Neural cell (in vitro differentiated cells): ENCODE results near the gene SLCO3A1. TPM values are rescaled to one million over a fixed set of nuclear protein-coding genes. Genes with fewer than 3 reads are reported as not detected.

Source experiments
- H2AFZ ChIP-seq: fragments of 200-600, 300-800 bp; sonication (generic), shearing (Covaris generic); 2 replicates; pipeline ENCODE4 v1.6.0; 2014; ENCODE audit warnings: low read depth, mild to moderate bottlenecking, antibody characterized with exemption, low read length, moderate library complexity
- H3F3A ChIP-seq: fragments of 200-600 bp; shearing (Covaris generic); 2 replicates; pipeline ENCODE4 v1.6.1; 2016; ENCODE audit warnings: mild to moderate bottlenecking, moderate library complexity, mixed read lengths, antibody characterized with exemption, low read length; ENCODE audit not compliant: insufficient read depth, poor library complexity, severe bottlenecking
- H3K27ac ChIP-seq: fragments of 200-600, 300-800 bp; sonication (generic), shearing (Covaris generic); 2 replicates; pipeline ENCODE4 v1.5.1; 2014; ENCODE audit warnings: mild to moderate bottlenecking, low read length, moderate library complexity
- H3K27me3 ChIP-seq: fragments of 300-800, 200-600 bp; sonication (generic), shearing (Covaris generic); 2 replicates; pipeline ENCODE4 v1.6.0; 2014; ENCODE audit warnings: mild to moderate bottlenecking, low read depth, low read length, moderate library complexity; ENCODE audit not compliant: insufficient read depth
- H3K36me3 ChIP-seq: fragments of 300-800, 200-600 bp; sonication (generic), shearing (Covaris generic); 2 replicates; pipeline ENCODE4 v1.5.1; 2014; ENCODE audit warnings: mild to moderate bottlenecking, antibody characterized with exemption, low read length, moderate library complexity; ENCODE audit not compliant: insufficient read depth
- H3K4me2 ChIP-seq: fragments of 300-800, 200-600 bp; sonication (generic), shearing (Covaris generic); 2 replicates; pipeline ENCODE4 v1.6.0; 2014; ENCODE audit warnings: mild to moderate bottlenecking, low read length
- H3K4me3 ChIP-seq: fragments of 300-800, 200-600 bp; sonication (generic), shearing (Covaris generic); 2 replicates; pipeline ENCODE4 v1.5.1; 2014; ENCODE audit warnings: mild to moderate bottlenecking, low read length, moderate library complexity
- H3K79me2 ChIP-seq: fragments of 200-600 bp; shearing (Covaris generic); replicated peaks from 2 replicates; pipeline ENCODE4 v1.6.0; 2014; ENCODE audit warnings: mild to moderate bottlenecking, low read length, moderate library complexity; ENCODE audit not compliant: insufficient read depth
- H3K9ac ChIP-seq: fragments of 300-800, 200-600 bp; sonication (generic), shearing (Covaris generic); 2 replicates; pipeline ENCODE4 v1.6.1; 2016; ENCODE audit warnings: mild to moderate bottlenecking, low read length, mixed read lengths
- H3K9me2 ChIP-seq: fragments of 200-600 bp; shearing (Covaris generic); 2 replicates; pipeline ENCODE4 v1.6.1; 2016; ENCODE audit warnings: mild to moderate bottlenecking, low read length, mixed read lengths; ENCODE audit not compliant: insufficient read depth
- H3K9me3 ChIP-seq: fragments of 200-600, 300-800 bp; sonication (generic), shearing (Covaris generic); 2 replicates; pipeline ENCODE4 v1.6.1; 2016; ENCODE audit warnings: mild to moderate bottlenecking, mixed run types, low read length, moderate library complexity, mixed read lengths
- H4K20me1 ChIP-seq: fragments of 200-600 bp; shearing (Covaris generic); 2 replicates; pipeline ENCODE4 v1.6.1; 2016; ENCODE audit warnings: mild to moderate bottlenecking, mixed run types; ENCODE audit not compliant: insufficient read depth
- CTCF ChIP-seq: fragments of 450-650 bp; IDR thresholded peaks from 2 replicates; pipeline ENCODE4 v1.5.1; 2014; ENCODE audit warnings: antibody characterized with exemption, mild to moderate bottlenecking, moderate library complexity; ENCODE audit not compliant: poor library complexity, severe bottlenecking
- EP300 ChIP-seq: fragments of 450-650 bp; conservative IDR thresholded peaks from 2 replicates; pipeline ENCODE4 v1.6.1; 2014; ENCODE audit warnings: antibody characterized with exemption, mild to moderate bottlenecking, moderate library complexity; ENCODE audit not compliant: poor library complexity, severe bottlenecking
- EZH2 ChIP-seq: fragments of 200-600, 300-800 bp; shearing (Covaris generic), sonication (generic); IDR thresholded peaks from 2 replicates; pipeline ENCODE4 v1.6.1; 2014; ENCODE audit warnings: antibody characterized with exemption, low read length, borderline replicate concordance, mild to moderate bottlenecking; ENCODE audit not compliant: insufficient read depth, poor library complexity, severe bottlenecking
- MXI1 ChIP-seq: fragments of 450-650 bp; conservative IDR thresholded peaks from 2 replicates; pipeline ENCODE4 v1.6.1; 2014; ENCODE audit warnings: antibody characterized with exemption, mild to moderate bottlenecking; ENCODE audit not compliant: poor library complexity, severe bottlenecking
- POLR2AphosphoS5 ChIP-seq: IDR thresholded peaks from 2 replicates; pipeline ENCODE4 v1.6.1; 2012
- RAD21 ChIP-seq: fragments of 450-650 bp; conservative IDR thresholded peaks from 2 replicates; pipeline ENCODE4 v1.6.1; 2014; ENCODE audit warnings: antibody characterized with exemption, mild to moderate bottlenecking, moderate library complexity
- SMC3 ChIP-seq: fragments of 450-650 bp; conservative IDR thresholded peaks from 2 replicates; pipeline ENCODE4 v1.6.1; 2014; ENCODE audit warnings: antibody characterized with exemption, mild to moderate bottlenecking, moderate library complexity; ENCODE audit not compliant: poor library complexity
- TAF1 ChIP-seq: IDR thresholded peaks from 2 replicates; pipeline ENCODE4 v1.6.1; 2012; ENCODE audit warnings: low read depth
- polyA plus RNA-seq: library from polyadenylated mRNA; depleted of rRNA; stranded (reverse); fragments of >200 nt; gene quantifications from 2 replicates; pipeline ENCODE4 v1.2.3, GENCODE V29; 2014
- TF ChIP-seq, protein P1 (sequence below): IDR thresholded peaks from 2 replicates; pipeline ENCODE4 v1.6.1; 2012; ENCODE audit warnings: borderline replicate concordance

SLCO3A1 gene
- polyA plus RNA-seq, 1 donor from 2014 or later, result 14.2 TPM

DNA sequence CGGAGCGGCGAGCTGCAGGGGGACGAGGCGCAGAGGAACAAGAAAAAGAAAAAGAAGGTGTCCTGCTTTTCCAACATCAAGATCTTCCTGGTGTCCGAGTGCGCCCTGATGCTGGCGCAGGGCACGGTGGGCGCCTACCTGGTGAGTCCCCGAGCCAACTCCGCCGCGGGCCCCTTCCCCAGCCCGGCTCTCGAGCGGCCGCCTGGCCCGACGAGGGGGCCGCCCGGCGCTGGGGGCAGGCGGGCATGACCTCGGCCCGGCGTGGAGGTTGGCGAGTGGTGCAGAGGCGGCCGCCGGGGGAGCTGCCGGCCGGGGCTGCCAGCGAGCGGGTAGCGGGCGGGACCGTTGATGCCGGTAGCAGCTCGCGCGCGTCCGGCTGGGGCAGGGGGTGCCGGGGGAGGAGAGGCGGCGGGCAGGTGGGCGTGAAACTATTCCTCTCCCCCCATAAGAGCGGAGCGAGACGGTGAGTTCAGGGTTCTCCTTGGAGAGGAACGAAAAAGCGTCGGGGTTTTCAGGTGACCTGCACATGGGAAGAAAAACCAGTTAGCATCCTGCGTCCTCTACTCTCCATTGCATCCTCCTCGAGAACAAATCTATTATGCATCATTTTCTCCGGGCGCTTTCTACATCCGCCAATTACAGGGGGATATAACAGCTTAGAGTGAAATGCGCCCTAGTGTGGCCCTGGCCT is 585 bp downstream of the SLCO3A1 start:
- peak overlapping the region; percentile 51 for H3K27ac ChIP-seq
- H3K9ac ChIP-seq, result peak overlapping the region; percentile 86
- H3K9me3 ChIP-seq, result no peaks in the 10 kb centered on the region
- H3K4me3 ChIP-seq, result peak overlapping the region; percentile 75
- H2AFZ ChIP-seq, result no peak overlapping the region
- TF ChIP-seq TAF1, result no peak
- peak; percentile 36 for TF ChIP-seq RAD21
- TF ChIP-seq SMC3, result no peak
- TF ChIP-seq CTCF, result peak; percentile 38
- TF ChIP-seq EP300, result no peak
- TF ChIP-seq POLR2AphosphoS5, result no peak
- TF ChIP-seq MXI1, result peak; percentile 38
- no peaks in the 10 kb centered on the region for H3K27me3 ChIP-seq
- H3K36me3 ChIP-seq, result no peaks in the 10 kb centered on the region
- no peaks in the 10 kb centered on the region for H3K9me2 ChIP-seq
- peak overlapping the region; percentile 76 for H3K4me2 ChIP-seq
- H3K79me2 ChIP-seq, result peaks cover 50% of the 10 kb centered on the region
- H4K20me1 ChIP-seq, result no peaks in the 10 kb centered on the region
- H3F3A ChIP-seq, result no peaks in the 10 kb centered on the region

- Histone ChIP-seq H3K9ac (peak overlapping the region; percentile 86), H3K27ac (peak overlapping the region; percentile 48), H3K9me3 (no peaks in the 10 kb centered on the region), H3K36me3 (no peaks in the 10 kb centered on the region), H3K27me3 (no peaks in the 10 kb centered on the region), H2AFZ (no peak overlapping the region), H4K20me1 (no peaks in the 10 kb centered on the region), H3K79me2 (peaks cover 55% of the 10 kb centered on the region), H3F3A (no peaks in the 10 kb centered on the region), H3K4me3 (peak overlapping the region; percentile 75), H3K9me2 (no peaks in the 10 kb centered on the region), H3K4me2 (peak overlapping the region; percentile 76)
- TF ChIP-seq EP300, result no peak
- TF ChIP-seq EZH2, result no peak
- no peak for TF ChIP-seq CTCF
- TF ChIP-seq, protein P1, sequence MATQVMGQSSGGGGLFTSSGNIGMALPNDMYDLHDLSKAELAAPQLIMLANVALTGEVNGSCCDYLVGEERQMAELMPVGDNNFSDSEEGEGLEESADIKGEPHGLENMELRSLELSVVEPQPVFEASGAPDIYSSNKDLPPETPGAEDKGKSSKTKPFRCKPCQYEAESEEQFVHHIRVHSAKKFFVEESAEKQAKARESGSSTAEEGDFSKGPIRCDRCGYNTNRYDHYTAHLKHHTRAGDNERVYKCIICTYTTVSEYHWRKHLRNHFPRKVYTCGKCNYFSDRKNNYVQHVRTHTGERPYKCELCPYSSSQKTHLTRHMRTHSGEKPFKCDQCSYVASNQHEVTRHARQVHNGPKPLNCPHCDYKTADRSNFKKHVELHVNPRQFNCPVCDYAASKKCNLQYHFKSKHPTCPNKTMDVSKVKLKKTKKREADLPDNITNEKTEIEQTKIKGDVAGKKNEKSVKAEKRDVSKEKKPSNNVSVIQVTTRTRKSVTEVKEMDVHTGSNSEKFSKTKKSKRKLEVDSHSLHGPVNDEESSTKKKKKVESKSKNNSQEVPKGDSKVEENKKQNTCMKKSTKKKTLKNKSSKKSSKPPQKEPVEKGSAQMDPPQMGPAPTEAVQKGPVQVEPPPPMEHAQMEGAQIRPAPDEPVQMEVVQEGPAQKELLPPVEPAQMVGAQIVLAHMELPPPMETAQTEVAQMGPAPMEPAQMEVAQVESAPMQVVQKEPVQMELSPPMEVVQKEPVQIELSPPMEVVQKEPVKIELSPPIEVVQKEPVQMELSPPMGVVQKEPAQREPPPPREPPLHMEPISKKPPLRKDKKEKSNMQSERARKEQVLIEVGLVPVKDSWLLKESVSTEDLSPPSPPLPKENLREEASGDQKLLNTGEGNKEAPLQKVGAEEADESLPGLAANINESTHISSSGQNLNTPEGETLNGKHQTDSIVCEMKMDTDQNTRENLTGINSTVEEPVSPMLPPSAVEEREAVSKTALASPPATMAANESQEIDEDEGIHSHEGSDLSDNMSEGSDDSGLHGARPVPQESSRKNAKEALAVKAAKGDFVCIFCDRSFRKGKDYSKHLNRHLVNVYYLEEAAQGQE, result no peak
- TF ChIP-seq SMC3, result peak; percentile 35
- TF ChIP-seq POLR2AphosphoS5, result no peak
- TF ChIP-seq MXI1, result no peak
Observed at GRCh38 chr15:91854639-91854990, 1.1 kb downstream of the SLCO3A1 start.
